ENCODE results near the gene LRRC38.

LRRC38 gene

GRCh38 chr1:13549521-13549920 is 35.7 kb upstream of the LRRC38 start:
- no peaks in the 10 kb centered on the region for H3K36me3 ChIP-seq

GRCh38 chr1:13549021-13549420 is 35.2 kb upstream of the LRRC38 start:
- no peaks in the 10 kb centered on the region for H3K9me3 ChIP-seq
- TF ChIP-seq CTCF (IDR thresholded peaks at IDR 0.05), result no peak
- no peak overlapping the region for H3K27ac ChIP-seq
- H3K36me3 ChIP-seq, result no peaks in the 10 kb centered on the region
- H3K4me3 ChIP-seq (ENCODE audit: low read depth in 1 of 2, low read length in 1 of 2), result no peak overlapping the region
- H3K4me1 ChIP-seq (ENCODE audit: control insufficient read depth in 1 of 2, insufficient read depth in 1 of 2, low read depth in 1 of 2, low read length in 1 of 2), result no peaks in the 10 kb centered on the region
- H3K27me3 ChIP-seq, result no peaks in the 10 kb centered on the region

More at GRCh38 chr1:13549521-13549920, 35.7 kb upstream of the LRRC38 start:
- TF ChIP-seq CTCF (IDR thresholded peaks at IDR 0.05), result no peak
- Histone ChIP-seq H3K4me3 (ENCODE audit: low read depth in 1 of 2, low read length in 1 of 2) (no peak overlapping the region), H3K27ac (no peak overlapping the region), H3K27me3 (no peaks in the 10 kb centered on the region), H3K4me1 (ENCODE audit: control insufficient read depth in 1 of 2, insufficient read depth in 1 of 2, low read depth in 1 of 2, low read length in 1 of 2) (no peaks in the 10 kb centered on the region), H3K9me3 (no peaks in the 10 kb centered on the region)

GRCh38 chr1:13548281-13548680 is 34.5 kb upstream of the LRRC38 start:
- no peak overlapping the region for H3K27ac ChIP-seq
- no peak for TF ChIP-seq CTCF (IDR thresholded peaks at IDR 0.05)

GRCh38 chr1:13546791-13547190 is 33.0 kb upstream of the LRRC38 start:
- Histone ChIP-seq H3K9me3 (no peaks in the 10 kb centered on the region), H3K27me3 (no peaks in the 10 kb centered on the region), H3K4me3 (ENCODE audit: low read depth in 1 of 2, low read length in 1 of 2) (no peak overlapping the region), H3K36me3 (no peaks in the 10 kb centered on the region), H3K4me1 (ENCODE audit: control insufficient read depth in 1 of 2, insufficient read depth in 1 of 2, low read depth in 1 of 2, low read length in 1 of 2) (no peaks in the 10 kb centered on the region), H3K27ac (no peak overlapping the region)
- no peak for TF ChIP-seq CTCF (IDR thresholded peaks at IDR 0.05)

More at GRCh38 chr1:13548281-13548680, 34.5 kb upstream of the LRRC38 start:
- Histone ChIP-seq H3K36me3 (no peaks in the 10 kb centered on the region), H3K4me3 (ENCODE audit: low read depth in 1 of 2, low read length in 1 of 2) (no peak overlapping the region), H3K27me3 (no peaks in the 10 kb centered on the region), H3K9me3 (no peaks in the 10 kb centered on the region), H3K4me1 (ENCODE audit: control insufficient read depth in 1 of 2, insufficient read depth in 1 of 2, low read depth in 1 of 2, low read length in 1 of 2) (no peaks in the 10 kb centered on the region)

GRCh38 chr1:13544221-13544556 is 30.4 kb upstream of the LRRC38 start:
- no peaks in the 10 kb centered on the region for H3K27me3 ChIP-seq
- H3K9me3 ChIP-seq, result no peaks in the 10 kb centered on the region
- TF ChIP-seq CTCF (IDR thresholded peaks at IDR 0.05), result no peak
- no peaks in the 10 kb centered on the region for H3K36me3 ChIP-seq
- no peak overlapping the region for H3K4me3 ChIP-seq (ENCODE audit: low read depth in 1 of 2, low read length in 1 of 2)
- H3K27ac ChIP-seq, result no peak overlapping the region
- no peaks in the 10 kb centered on the region for H3K4me1 ChIP-seq (ENCODE audit: control insufficient read depth in 1 of 2, insufficient read depth in 1 of 2, low read depth in 1 of 2, low read length in 1 of 2)

All from neutrophil (primary cell).